Retina (tissue), 1 donor: ENCODE measurements around the gene CLCN6.
"Not testable (repeated sequence)": the region's sequence is repeated elsewhere in the genome, so short reads cannot be mapped to it uniquely, and the experiment has no call there.

Experiments used
- DNase-seq: peaks from one replicate; pipeline ENCODE4 v3.0.0-alpha.2; 2016

Gene CLCN6

DNA sequence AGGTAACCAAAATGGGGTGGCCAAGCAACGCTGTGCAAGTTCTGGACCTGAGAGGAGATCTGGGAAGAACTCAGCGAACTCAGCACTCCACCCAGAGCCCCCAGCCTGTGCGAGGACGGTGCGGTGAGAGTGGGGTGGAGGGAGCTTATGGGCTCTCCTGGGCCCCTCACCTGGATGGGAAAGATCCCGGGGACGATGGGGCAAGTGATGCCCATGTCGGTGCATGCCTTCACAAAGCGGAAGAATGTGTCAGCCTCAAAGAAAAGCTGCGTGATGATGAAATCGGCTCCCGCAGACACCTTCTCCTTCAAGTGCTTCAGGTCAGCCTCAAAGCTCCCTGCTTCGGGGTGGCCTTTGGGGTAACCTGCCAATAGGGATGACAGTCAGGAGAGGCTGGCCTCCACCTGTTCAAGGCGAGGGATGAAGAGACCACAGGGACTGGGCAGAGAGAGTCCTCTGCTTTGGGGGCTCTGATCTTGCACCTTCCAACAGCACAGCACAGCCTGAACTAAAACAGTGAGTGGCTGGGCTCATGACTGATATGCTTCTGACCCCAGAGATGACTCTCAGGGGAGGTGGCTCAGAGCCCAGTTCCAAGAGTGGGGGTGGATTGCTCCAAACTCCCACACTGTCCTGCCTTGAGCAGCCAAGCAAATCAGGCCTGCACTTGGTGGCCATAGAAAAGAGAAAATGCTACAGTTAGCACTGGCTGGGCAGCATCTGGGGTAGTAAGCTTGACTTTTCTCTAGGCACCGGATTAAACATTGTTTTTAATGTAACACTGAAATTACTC lies 9.8 kb upstream of the CLCN6 start:
- no peak for DNase-seq

DNA sequence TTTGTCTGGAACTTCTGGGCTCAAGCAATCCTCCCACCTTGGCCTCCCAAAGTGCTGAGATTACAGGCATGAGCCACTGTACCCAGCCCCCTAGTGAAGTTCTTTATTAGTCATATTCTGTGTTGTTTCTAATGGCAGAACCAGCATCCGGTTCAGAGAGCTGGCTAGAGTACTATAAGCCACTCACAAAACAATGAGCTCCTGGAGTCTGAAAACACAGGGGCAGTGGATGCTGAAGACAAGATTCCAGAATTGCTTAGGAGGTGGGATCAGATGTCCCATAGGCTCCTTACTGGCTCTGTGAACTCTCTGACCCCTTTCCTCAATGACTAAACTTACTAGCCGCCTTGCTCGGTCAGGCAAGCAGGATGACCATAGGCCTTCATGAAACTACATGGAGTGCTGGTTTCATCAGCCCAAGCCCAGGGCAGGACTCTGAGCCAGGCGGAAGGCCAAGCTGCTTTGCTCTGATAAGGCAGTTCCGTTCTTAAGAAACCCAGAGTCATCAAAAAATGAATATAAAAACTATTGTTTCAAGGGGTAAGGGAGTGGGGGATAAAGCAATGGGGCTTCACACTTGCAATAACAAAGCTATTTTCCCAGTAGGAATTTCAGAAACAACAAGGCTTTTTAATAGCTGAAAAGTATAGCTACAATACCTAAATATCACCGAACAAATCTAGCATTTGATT lies 8.3 kb upstream of the CLCN6 start:
- DNase-seq, result no peak

DNA sequence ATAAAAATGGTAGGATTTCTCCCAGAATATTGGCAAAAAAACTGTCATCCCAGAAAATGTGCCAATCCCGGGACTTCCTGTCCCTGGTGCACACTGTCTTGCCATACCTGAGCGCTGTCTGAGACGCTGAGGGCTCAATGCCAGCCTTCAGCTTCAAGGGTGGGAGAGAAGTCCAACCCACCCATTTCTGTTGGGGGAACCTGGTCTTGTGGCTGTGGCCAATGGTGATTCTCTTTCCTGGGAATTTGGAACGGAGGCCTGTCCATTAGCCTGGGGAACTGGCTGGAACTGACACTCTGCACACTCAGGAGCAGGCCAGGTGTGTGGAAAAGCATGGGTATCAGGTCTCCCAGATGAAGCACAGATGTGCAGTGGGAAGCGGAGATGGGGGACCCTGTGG lies 6.9 kb upstream of the CLCN6 start:
- DNase-seq, result no peak

DNA sequence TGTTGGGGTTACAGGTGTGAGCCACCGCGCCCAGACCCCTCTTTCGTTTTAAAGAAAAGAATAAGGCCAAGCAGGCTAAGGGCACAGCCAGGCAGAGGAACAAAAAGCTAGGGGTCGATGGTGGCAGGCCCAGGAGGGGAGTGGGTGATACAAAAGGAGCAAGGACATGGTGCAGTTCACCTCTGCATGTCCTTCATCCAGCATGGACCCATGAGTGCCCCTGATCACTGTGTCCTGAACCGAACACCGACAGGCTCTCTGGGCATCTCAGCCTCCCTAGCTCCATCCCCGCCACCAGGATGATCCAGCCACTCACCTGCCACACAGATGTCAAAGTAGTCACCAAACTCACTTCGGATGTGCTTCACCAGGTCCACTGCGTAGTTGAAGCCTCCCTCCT lies 6.1 kb upstream of the CLCN6 start:
- no peak for DNase-seq

DNA sequence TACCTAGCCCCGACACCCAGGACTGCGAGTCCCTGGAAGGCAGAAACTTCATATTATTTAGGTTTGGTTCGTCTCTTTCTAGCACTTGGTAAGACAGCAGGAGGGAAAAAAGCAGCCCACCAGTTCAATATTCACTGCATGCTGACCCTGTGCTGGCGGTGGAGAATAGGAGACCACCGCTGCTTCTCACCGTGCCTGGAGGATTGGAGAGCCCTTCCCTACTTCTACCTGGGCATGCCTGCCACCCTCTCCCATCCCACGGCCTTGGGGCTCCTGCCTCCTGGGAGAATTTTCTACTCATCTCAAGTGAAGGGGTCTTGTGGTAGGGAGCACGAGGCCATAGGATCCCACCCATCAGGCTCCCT lies 5.6 kb upstream of the CLCN6 start:
- DNase-seq, result no peak

DNA sequence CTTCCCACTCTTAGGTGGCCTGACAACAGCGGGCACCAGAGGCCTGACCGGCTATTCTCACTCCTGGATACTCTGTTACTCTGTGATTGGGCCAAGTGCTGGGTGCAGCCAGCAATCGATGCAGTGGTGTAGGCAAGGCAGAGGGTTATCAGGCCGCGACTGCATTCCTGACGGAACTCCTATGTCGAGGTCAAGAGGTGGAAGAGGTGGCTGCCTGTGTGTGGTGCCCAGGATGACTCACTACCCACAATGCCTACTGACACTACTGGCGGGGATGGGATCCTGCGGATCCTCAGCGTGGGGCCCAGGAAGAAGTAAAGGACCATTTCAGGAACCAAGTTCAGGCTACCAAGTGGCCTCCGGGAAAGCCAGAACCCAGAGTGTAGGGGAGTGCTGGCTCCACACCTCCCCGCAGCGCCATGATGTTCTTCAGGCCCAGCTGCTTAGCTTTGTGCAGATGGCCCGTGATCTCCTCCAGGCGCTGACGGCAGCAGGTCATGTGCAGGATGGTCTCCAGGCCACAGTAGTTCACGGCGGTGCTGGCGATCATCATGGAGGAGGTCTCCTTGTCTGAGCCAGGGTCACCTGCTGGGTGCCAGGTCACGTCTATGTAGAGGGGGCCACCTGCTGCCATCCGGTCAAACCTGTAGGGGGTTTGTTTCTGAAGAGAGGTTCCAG lies 5.1 kb upstream of the CLCN6 start:
- no peak for DNase-seq

DNA sequence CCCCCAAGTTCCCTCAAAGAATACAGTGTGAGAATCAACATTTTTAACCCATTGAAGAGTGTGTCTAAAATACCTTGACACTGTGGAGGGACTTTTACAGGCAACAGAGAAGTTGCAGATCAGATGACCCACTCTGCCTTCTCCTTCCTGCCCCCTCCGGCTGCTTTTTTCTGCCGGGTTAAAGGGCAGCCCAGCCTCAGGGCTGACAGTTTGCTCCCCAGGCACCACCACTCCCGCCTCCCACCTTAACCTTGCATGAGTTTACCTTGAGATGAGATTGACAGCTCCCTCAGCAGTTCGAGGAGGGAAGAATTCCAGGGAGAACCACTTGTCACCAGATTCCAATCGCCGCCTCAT lies 3.4 kb upstream of the CLCN6 start:
- peak; percentile 28 for DNase-seq

DNA sequence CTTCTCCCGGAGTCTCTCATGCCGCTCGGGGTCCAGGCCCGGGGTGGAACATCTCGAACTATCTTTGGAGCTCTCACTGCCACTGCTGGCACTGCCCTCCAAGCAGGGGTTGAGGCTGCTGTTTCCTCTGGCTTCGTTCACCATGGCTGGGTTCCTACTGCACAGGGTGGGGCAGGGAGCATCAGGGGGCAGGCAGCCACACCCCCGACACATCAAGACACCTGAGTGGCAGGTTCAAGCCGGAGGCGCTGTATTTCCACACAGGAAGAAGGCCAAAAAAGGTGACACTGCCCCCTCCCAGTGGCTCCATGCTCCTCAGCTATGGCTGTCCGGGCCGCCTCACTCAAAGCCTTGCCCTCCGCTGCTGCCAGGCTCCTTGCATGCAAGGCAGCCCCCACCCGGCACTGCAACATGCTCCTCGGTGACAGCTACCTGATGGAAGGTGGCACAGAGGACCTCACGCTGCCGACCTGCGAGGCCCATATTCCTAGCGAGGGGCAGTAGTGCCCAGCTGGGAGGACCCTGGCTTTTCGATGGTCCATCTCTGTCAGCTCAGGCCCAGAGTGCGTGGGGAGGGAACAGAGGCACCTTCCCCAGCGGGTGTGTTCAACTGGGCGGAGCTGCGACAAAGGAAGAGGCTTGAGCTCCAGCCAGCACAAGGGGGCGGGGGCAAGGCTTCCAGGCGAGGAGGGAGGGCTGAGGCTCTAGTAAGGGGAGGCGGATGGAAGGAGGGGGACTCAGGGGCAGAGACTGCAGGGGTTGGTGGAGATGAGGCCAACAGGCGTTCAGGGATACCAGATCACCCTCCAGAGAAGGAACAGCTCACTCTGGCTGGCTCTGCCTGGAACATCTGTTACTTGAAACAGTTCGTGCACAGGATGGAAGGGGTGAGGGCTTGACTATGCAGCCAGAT lies 2.8 kb upstream of the CLCN6 start:
- peak; percentile 84 for DNase-seq

DNA sequence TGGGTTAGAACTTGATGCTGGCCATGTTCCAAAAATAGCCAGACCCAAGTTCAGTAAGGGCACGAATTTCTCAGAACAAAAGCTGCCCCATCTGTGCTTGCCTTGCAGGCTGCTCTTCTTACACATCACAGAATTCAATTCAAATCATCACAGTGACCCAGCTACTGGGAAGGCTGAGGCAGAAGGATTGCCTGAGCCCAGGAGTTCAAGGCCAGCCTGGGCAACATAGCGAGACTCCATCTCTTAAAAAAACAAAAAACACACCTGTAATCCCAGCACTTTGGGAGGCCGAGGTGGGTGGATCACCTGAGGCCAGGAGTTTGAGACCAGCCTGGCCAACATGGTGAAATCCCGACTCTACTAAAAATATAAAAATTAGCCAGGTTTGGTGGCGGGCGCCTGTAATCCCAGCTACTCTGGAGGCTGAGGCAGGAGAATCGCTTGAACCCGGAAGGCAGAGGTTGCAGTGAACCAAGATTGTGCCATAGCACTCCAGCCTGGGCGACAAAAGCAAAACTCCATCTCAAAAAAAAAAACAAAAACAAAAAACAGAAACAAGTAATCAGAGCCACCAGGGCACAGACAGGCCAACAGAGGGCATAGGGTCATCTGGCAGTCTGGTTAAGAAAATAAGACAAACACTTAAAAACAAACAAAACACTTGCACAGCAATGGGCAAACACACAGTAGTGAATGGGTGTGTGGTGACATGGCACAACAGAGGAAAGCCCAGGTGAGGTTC lies 1.9 kb upstream of the CLCN6 start:
- not testable (repeated sequence) for DNase-seq

DNA sequence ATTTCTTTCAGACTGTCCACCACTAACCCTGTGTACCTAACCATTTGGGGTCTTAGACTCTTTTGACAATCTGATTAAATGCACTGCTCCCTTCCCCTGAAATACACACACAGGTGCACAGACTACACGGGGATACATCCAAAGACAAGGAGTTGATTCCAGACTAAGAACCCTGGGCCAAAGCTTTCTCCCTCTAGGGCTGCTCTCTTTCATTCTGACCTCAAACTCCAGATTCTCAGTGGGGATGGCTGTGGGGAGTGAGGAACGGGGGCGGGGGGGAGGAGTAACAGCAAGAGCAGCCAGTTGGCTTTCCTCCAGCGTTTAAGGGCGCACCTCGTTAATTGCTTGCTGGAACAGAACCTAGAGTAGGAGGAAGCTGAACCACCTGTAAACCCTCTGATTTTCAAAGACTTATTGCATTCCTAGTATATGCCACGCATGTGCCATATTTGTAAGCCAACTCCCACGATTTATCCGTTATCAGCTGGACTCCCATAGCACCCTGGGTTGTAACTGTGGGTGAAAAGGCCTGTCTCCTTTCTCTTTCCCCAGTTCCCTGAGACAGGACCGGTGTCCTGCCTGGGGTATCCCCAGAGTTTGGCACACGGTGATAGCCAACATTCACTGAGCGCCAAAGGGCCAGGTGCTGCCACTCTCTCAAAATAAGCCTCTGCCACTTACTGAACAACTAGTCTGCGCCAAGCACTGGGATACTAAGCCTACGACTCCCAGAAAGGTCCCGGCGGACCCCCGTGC lies 1.1 kb upstream of the CLCN6 start:
- no peak for DNase-seq

DNA sequence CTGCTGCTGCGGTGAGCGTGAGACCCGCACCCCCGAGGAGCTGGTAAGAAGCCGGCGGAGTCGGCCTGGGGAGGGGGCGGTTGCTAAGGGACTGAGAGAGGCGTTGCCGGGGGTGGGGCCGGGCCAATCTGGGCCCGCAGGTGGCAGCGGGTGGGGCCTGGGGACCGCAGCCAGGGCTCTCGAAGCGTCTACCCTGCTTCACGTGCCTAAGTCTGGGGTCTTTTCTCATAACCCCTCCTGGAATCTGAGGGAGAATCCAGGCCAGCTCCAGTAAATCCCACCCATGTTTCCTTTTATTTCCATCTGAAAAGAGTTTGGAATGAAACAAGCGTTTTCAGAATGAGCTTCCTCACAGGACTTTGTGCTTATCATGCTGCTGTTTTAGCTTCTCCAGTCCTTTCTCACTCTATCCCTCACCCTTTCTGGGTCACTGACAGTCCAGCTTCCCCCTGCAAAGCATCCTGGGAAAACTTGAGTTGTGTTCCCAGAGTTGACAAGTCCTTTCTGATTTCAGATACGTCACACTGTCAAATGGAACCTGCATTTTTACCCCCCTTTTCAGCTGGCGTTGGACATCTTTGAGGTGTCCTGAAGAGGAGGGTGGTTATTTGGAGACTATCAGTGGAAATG lies 431 bp downstream of the CLCN6 start:
- DNase-seq, result peak; percentile 29

DNA sequence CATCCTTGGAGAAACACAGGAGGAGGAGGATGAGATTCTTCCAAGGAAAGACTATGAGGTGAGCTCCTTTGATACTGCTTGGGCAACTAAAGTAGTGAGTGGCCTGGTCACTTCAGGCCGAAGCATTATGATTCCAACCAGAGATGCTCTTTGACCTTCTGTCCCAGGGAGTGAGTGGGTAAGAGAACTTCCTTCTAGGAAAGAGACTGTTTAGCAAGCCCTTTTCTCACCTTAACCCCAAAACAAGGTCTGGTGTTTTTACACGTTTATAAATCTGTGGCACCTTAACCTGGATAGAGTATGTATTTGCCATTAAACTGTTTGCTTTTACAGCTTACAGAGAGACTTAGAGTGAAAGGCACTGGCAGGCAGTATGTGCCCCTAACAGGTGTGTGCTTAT lies 1.1 kb downstream of the CLCN6 start:
- DNase-seq, result no peak

DNA sequence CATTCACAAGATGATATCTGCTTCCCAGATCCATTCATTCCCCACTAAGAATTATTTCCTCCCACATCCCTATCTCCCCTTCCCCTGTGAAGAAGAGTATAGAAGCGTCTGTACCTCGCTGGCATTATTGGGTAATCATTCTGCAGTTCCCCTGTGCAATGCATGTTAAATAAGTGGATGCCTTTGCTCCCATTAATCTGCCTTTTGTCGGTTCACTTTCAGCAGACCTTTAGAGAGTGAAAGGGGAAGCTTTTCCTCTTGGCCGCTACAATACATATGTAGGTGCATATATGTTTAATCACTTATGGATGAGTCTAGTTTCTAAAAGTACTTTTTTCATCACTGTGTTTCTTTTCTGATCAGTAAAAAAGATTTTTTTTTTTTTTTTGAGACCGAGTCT lies 7.0 kb downstream of the CLCN6 start:
- no peak for DNase-seq

DNA sequence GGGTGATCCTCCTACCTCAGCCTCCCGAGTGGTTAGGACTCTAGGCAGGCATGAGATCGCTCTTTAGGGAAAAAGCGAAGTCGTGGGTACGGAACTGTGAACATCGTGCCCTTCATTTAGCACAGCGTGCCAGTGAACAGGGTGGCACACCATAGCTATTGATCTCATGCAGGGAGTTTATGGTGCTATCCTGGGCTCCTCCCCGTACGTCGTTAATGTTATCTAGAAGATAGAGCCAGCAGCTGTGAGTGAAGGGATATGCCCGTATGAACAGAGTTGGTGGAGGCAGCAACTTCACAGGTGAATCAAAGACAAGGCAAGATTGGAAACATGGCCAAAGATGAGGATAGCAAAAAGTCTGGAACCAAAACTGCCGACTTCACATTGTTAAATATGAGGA lies 11.2 kb downstream of the CLCN6 start:
- DNase-seq, result no peak

DNA sequence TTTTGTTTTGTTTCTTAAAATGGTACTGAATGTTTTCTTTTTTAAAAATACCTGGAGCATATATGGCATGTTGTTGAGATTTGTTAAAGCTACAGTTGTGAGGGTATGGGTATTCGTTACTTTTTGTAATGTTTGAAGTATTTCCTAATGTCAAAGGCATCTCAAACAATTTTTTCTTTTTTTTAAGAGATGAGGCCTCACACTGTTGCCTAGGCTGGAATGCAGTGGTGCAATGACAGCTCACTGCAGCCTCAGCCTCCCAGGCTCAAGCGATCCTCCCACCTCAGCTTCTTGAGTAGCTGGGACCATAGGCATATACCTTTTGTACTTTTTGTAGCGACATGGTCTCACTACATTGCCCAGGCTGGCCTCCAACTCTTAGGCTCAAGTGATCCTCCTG lies 16.1 kb downstream of the CLCN6 start:
- no peak for DNase-seq

DNA sequence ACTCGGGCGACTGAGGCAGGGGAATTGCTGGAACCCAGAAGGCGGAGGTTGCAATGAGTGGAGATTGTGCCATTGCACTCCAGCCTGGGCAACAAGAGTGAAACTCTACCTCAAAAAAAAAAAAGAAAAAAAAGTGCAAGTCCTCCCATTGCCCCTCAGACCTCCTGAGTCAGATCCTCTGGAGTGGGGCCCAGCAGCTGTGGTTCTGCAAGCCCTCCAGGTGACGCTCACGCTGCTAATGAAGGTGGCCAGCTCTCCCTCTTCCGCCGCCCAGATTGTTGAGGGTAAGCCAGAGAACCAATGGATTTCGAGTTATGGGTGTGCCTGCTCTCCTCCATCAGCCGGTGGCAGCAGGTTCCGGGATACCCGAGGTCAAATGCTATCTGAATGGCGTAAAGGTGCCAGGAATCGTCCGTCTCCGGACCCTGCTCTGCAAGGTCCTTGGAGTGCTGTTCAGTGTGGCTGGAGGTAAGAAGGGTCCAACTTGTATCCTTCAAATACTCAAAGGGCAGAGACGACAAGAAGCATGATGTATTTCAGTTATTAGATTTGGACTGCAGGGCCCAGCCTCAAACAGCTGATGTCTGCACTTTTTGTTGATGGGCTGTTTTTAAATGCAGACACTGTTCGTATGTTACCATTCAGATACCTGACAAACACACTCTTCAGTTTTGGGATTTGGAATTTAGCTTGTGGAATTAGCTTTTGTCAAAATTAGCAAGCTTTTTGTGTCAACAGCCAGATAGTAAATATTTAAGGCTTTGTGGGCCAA lies 17.6 kb downstream of the CLCN6 start:
- no peak for DNase-seq

DNA sequence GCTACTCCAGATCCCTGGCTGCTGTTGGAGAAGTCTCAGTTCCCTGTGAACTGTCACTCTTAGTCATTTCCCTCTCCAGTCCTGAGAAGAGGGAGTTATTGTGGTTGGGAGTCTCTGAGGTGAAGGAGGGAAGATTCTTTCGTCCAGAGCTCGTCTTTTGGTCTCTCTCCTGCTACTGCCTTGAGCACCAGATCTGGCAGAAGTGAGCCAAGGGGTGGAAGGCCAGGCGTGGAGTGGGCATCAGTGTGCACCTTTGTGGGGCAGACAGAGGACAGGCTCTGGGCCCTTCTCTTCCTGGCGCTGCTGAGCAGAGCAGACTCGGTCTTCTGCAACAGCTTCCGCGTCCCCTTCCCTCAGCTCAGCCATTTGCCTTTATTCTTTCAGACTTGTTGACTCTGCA lies 19.1 kb downstream of the CLCN6 start:
- no peak for DNase-seq

DNA sequence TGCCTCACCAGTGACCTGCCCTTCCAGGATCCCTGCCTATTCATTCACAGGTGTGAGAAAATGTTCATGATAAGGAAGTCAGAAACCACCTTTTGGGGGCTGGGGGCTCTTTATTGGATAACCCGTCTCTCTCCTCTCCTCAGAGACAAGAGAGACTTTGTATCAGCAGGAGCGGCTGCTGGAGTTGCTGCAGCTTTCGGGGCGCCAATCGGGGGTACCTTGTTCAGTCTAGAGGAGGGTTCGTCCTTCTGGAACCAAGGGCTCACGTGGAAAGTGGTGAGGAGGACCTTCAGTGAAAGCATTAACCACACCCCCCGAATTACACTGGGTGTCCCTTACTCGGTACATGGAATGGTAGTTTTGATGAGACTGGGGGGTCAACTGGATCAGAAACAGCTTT lies 21.0 kb downstream of the CLCN6 start:
- no peak for DNase-seq

DNA sequence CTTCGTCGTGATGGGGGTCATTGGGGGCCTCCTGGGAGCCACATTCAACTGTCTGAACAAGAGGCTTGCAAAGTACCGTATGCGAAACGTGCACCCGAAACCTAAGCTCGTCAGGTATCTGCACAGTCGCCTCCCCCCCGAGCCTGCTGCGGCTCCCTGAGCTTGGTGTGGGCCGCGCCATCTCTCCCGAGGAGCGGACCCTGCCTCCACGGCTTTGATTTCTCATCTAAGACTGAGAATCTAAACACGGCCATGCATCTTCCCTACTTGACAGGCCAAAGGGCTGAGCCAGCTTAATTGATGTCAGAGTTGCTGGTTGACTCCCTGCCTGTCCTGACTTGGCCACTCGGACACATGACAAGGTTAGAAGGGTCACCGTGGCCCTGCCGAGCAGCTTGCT lies 22.5 kb downstream of the CLCN6 start:
- no peak for DNase-seq
